ENCODE results near the gene CLCN7. TPM values are rescaled to one million over a fixed set of nuclear protein-coding genes. Genes with fewer than 3 reads are reported as not detected.

Gene CLCN7
- polyA plus RNA-seq, 1 experiment = 15.7 TPM

DNA sequence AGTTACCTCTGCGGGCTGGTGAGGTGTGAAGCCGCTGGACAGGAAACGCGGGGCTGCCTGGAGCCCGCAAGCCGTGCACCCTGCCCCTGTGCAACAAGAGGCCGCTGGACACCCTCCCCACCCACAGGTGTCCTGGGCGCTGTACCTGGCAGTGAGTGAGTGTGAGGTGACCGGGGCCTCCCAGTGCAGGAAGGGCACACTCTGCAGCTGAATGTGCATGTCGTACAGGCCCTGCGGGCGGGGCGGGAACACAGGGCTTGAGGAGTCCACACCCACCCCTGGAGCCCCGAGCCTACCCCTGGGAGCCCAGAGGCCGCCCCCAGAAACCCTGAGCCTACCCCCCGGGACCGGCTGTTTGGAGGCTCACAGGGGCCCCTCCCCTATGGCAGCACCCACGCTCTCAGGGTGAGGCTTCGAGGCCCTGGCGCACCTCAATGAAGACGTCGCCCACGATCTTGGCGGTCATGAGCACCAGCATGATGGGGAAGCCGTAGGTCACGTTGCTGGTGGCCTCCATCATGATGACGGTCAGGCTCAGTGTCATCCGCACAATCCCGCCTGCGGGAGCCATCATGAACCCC lies 26.2 kb downstream of the CLCN7 start:
- no peaks in the 10 kb centered on the region for H3K27me3 ChIP-seq (ENCODE audit: control insufficient read depth, insufficient read depth, low read length)
- TF ChIP-seq, protein P1, sequence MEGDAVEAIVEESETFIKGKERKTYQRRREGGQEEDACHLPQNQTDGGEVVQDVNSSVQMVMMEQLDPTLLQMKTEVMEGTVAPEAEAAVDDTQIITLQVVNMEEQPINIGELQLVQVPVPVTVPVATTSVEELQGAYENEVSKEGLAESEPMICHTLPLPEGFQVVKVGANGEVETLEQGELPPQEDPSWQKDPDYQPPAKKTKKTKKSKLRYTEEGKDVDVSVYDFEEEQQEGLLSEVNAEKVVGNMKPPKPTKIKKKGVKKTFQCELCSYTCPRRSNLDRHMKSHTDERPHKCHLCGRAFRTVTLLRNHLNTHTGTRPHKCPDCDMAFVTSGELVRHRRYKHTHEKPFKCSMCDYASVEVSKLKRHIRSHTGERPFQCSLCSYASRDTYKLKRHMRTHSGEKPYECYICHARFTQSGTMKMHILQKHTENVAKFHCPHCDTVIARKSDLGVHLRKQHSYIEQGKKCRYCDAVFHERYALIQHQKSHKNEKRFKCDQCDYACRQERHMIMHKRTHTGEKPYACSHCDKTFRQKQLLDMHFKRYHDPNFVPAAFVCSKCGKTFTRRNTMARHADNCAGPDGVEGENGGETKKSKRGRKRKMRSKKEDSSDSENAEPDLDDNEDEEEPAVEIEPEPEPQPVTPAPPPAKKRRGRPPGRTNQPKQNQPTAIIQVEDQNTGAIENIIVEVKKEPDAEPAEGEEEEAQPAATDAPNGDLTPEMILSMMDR (IDR thresholded peaks at IDR 0.05; ENCODE audit: low read depth, low read length) = no peak
- no peak overlapping the region for H3K4me3 ChIP-seq (ENCODE audit: low read depth, low read length)
- POLR2A ChIA-PET = no interaction called here
- H3K9me3 ChIP-seq (ENCODE audit: control insufficient read depth, insufficient read depth, low read length) = no peaks in the 10 kb centered on the region; the same call in 1 of the 2 replicates
- no peak overlapping the region for H3K27ac ChIP-seq (ENCODE audit: low read depth, low read length)
- no peak for DNase-seq (ENCODE audit: low read depth, low spot score)
- CTCF ChIA-PET = no interaction called here

DNA sequence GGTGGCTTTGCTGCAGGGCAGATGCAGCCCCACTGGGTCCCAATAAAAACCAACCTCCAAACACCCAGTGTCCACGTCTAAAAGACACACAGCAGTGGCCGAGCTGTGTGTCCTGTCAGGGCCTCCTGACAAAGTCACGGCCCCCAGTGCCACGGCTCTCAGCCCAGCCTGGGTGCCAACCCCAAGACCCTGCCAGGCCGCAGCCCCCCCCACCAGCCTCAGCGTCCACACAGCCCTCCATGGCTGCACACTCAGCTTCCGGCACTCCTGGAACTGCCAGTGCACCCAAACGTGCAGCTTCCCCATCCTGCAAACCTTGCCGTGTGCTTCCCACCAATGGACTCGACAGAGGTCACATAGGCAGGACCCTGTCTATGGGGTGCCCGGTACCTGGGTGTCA lies 26.9 kb downstream of the CLCN7 start:
- no peak overlapping the region for H3K4me3 ChIP-seq (ENCODE audit: low read depth, low read length)
- H3K27me3 ChIP-seq (ENCODE audit: control insufficient read depth, insufficient read depth, low read length) = no peaks in the 10 kb centered on the region
- POLR2A ChIA-PET = no interaction called here
- CTCF ChIA-PET = no interaction called here
- H3K9me3 ChIP-seq (ENCODE audit: control insufficient read depth, insufficient read depth, low read length) = no peaks in the 10 kb centered on the region; the same call in 1 of the 2 replicates
- H3K27ac ChIP-seq (ENCODE audit: low read depth, low read length) = no peak overlapping the region
- DNase-seq (ENCODE audit: low read depth, low spot score) = no peak
- TF ChIP-seq, protein P1 (IDR thresholded peaks at IDR 0.05; ENCODE audit: low read depth, low read length) = no peak

DNA sequence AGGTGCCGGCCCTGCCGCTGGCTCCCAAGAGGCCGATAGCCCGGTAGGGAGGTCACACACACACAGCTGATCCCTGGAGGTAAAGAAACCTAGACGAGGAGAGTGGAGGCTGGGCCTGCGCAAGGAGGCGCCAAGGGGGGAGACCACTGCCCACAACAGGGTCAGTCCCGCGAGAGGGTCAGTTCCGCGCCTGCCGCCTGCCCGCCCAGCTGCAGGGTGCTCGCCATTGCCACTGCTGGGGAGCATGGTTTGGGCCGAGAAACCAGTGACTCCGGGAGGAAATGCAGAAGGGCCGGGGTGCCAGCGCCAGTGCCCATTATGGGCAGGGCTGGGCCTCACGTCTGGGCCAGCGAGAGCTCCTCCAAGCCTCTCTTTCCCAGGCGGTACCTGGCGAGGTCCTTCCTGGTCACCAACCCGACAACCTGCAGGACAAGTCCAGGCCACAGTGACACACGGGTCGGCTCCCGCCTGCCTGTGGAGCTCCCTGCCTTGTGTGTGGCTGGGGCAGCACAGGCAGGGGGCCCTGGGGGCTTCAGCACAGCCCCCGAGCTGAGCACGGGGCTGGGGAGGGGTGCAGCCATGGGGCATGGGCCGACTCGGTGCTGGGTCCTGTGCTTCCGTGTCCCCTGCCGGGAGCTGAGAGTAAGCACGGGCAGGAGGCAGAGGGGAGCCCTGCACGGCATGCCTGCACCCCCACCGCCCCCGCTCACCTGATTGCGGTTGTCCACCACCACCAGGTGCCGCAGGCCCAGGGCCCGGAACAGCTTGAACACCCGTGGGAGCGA lies 28.3 kb downstream of the CLCN7 start:
- TF ChIP-seq, protein P1 (IDR thresholded peaks at IDR 0.05; ENCODE audit: low read depth, low read length) = no peak
- H3K27ac ChIP-seq (ENCODE audit: low read depth, low read length) = no peak overlapping the region
- ChIA-PET CTCF (no interaction called here), POLR2A (interaction anchor here (0.6 kb wide), 1 partner anchor 331 kb away, joined by 3 read pairs; no protein-coding TSS in a partner anchor)
- no peaks in the 10 kb centered on the region for H3K27me3 ChIP-seq (ENCODE audit: control insufficient read depth, insufficient read depth, low read length)
- H3K9me3 ChIP-seq (ENCODE audit: control insufficient read depth, insufficient read depth, low read length) = no peaks in the 10 kb centered on the region; the same call in 1 of the 2 replicates
- H3K4me3 ChIP-seq (ENCODE audit: low read depth, low read length) = no peak overlapping the region
- DNase-seq (ENCODE audit: low read depth, low spot score) = no peak

DNA sequence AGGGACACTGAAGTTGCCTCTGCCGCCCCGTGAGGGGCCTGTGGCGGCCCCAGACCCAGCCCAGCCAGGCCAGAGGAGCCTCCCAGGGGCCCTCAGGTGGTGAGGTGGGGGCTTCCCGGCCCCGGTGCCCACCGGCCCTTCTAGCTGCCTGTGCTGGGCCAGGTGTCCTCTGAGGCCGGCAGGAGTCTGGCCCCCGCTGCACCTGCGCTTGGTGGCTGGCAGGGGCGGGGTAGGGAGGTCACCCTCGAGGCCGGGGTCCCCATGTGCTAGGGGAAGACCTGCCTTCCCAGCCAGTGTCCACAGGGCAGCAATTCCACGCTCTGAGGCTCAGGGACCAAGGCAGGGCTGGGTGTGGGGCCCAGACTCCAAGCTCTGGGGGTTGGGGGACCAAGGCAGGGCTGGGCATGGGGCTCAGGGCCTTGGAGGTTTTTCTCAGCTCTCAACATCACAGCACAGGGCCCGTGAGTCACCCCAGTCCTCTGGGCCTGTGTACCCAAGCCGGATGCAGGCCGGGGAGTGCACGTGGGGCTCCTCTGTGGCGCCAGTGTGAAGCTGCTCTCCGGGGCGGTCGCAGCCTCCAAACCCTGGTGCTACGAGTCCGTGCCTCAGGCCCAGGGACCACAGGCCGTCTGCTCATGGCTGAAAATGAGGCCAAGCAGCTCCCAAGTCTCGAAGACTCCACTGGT lies 29.2 kb downstream of the CLCN7 start:
- Histone ChIP-seq H3K9me3 (ENCODE audit: control insufficient read depth, insufficient read depth, low read length) (no peaks in the 10 kb centered on the region; the same call in 1 of the 2 replicates), H3K4me3 (ENCODE audit: low read depth, low read length) (no peak overlapping the region), H3K27me3 (ENCODE audit: control insufficient read depth, insufficient read depth, low read length) (no peaks in the 10 kb centered on the region), H3K27ac (ENCODE audit: low read depth, low read length) (no peak overlapping the region)
- TF ChIP-seq, protein P1 (IDR thresholded peaks at IDR 0.05; ENCODE audit: low read depth, low read length) = no peak
- DNase-seq (ENCODE audit: low read depth, low spot score) = no peak
- ChIA-PET CTCF (no interaction called here), POLR2A (interaction anchor here (0.6 kb wide), 1 partner anchor 332 kb away, joined by 3 read pairs; no protein-coding TSS in a partner anchor)

Data from AG04450 (cell line).